GM20431 (cell line): ENCODE data around the gene CCDC141.

Experiments used
- in situ Hi-C: fragments of 300-500 bp; cut with MseI, MboI; formaldehyde crosslinking; loops from one replicate; pipeline ENCODE4 v1.15.0; 2020; ENCODE audit warnings: low sequenced_read_pairs; ENCODE audit not compliant: unreplicated experiment

CCDC141 gene

DNA sequence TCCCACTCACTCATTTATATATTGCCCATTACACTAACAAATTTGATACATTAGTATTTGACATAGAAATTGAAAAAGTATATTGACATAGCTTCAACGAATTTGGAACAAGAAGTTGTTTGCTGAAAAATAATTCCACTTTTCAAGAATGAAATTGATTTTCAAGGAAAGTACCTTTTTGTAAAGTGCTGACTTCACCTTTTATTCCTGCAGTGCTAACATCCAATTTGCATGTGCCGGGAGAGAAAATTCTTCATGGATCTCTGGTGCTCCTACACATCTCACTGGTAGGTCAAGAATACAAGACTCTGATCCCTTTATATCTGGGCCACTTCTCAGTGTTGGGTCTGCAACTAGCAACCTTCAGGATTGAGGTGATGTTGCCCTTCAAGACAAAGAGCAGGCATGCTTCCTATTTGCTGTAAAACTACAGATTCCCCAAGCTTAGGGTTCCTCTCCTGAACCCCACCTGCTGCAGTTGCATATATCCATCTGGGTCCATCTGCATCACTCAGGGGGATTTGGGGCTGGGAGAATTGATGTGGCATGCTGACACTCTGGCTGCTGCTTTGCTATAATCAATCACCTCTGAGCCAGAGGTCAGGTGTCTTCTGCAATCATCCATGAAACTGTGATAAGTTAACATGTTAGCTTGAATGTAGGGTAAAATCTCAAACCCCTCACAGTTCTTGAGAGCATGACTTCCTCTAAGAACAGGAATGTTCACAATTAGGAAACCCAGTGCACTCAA, 134.3 kb downstream of the CCDC141 start:
- in situ Hi-C loops = no loop called here

DNA sequence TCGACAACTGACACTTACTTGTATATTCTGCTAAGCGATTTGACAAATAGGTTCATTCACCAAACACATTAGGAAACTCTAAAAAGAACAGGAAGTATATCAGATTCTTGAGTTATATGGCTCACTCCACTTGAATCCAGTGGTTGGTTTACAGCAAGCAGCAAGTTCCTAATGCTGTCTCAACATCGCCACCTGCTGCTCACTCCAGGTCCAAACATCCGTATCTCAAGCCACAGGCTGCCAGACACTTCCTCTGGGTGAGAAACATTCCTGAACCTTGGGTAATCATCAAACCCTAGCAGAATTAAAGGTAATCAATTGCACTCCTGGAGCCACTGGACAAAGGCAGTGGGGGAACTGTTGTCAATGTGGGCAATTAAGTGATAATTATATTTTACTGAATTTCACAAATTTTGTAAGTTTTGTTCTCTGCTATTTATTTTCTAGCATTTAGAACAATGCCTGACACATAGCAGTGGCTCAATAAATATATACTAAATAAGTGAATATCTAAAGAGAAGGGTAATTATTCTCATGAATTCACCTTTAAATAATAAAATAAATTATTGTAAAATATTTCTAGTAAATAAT, 135.6 kb downstream of the CCDC141 start:
- in situ Hi-C loops = no loop called here

DNA sequence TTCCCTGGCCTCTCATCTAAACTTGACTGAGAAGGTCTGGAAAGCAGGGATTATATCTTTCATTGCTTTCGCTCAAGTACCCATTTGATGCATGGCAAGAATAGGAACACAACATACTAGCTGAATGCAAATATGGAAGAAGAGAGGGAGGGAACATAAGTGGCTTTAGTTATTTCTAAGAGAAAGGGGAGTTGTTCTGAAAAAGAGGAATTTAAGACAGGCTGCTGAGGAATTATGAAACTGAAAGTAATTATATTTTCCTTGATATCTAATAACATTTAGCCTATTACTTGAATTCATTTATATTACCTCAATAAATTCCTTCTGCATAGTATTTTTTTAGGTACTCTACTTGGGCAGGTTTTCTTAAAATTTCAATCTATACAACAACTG, 136.9 kb downstream of the CCDC141 start:
- in situ Hi-C loops = no loop called here

DNA sequence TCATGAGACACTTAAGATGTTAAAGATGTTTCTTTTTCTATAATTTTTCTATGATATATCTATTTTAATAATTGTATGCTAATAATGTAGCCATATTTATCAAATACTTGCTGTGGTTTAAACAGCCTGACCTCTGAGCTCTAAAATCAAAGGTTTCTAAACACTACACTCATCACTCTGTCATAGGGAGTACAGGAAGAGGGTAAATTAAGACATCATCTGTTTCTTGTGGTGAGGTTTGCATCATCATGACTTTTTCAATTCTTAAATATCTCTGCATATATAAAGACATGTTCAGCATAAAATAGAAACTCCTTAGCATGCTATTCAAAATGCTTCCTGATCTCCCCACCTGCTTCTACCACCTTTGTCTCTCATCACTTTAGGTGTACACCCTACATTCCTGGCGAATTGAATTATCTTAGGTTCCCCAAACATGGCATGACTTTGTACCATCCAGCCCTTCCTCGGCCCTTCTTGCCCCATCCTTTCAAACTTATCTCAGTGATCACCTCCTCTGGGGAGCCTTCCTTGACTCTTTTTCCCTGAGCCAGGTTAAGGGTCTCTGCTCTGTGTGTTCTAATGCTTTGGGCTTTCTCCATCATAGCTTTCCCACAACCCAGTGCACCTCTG, 137.4 kb downstream of the CCDC141 start:
- in situ Hi-C loops = no loop called here

DNA sequence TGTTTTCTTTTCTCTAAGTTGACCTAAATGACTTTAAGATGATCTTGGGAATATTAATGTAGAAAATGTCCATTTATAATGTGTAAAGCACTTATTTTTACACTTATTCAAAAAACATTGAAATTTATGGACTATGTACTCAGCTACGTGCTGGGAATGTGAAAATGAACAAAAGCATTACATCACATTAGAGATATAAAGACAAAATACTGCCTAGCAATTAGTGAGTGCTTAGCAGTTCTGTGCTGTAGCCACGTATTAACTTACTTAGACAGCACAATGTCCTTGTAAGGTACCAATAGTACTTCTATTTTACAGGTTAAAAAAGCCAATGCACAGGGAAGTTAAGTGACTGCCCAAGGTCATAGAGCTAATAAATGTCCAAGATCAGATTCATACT, 138.9 kb downstream of the CCDC141 start:
- in situ Hi-C loops = no loop called here

DNA sequence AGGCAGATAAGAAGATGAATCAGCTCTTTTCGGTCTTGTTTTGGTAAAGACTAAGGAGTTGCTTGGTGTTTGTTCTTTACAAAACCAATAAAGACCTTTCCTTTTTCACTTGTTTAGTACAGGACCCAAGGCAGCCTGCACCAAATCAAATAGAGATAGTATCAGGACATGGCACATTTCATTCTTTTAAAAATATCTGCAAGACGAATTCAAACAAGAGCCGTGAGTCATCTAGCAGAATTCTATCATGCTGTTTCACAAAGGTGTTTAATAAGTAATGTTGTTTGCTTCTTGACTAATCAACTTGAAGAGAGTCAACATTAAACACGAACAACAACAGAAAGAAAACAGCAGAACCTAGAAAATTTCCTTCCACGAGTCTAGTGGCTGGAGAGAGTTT, 139.9 kb downstream of the CCDC141 start:
- in situ Hi-C loops = no loop called here

DNA sequence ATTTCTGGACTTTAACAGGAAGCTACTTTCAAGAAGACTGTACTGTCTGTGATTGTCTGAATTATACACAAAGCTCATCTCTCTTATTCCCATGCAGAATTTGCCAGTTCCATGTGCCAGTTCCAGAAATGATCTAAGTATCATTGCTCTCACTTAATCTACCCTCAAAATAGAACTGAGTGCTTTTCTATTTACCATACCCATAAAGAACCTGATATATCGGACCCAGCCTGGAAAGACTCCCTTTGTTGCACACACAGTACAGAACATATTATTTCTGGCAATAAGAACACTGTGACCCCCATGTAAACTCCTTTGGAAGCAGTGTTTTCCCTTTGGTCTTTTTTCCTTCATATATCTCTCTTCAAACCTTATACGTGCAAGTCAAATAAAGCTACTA, 140.4 kb downstream of the CCDC141 start:
- in situ Hi-C loops = no loop called here

DNA sequence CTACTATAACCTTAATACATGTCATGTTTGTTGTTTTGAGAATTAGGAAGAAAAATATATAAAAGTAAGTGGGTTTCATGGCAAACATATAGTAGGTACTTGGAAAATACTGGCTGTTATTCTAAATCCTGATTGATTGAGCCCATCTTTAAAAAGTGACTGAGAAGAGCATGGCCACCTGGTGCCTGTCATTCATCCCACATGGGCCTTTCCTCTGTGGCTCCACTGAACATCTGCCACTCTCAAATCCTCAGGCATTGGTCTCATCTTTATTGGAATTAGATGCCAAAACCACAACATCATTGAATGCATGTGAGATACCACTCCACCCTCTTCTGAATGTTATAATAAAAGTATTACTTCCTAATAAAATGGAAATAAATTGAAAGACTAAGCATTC, 141.1 kb downstream of the CCDC141 start:
- in situ Hi-C loops = no loop called here

DNA sequence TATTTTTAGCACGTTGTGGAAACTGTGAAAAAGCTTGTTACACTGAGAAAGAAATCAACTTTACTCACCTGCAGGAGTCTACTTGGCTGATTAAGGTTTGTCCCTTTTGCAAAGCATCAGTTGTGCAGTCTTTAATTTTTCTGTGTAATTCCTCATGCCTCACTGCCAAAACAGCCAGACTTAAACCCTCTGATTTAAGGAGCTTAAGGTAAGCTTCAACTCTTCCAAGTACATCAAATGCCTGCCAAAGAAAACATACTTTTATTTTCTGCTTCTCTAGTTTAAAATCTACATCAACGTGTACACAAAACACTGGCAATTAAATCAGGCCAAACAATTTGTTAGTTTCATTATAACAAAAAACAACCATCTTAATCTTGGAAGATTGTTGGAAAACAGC, 144.7 kb downstream of the CCDC141 start:
- in situ Hi-C loops = no loop called here

DNA sequence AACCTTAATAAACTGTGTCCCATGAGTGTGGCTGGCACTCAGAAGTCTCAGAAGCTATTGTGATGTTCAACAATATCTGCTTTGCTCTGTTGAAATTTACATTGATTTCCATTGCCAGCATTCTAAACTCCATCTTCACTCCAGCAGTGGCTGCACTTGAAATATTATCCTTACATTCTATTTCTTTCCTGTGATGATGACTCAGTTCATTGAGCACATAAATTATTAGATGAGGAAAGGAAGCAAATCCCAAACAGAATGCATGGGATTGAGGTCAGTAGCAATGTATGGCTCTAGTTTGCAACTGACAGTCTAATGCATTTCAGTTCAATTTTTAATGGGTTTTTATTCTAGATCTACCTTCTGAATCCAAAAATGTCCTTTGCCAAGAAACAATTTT, 150.3 kb downstream of the CCDC141 start:
- in situ Hi-C loops = loop anchor here (25.0 kb wide), 1 partner anchor 238 kb away; no protein-coding TSS in a partner anchor

DNA sequence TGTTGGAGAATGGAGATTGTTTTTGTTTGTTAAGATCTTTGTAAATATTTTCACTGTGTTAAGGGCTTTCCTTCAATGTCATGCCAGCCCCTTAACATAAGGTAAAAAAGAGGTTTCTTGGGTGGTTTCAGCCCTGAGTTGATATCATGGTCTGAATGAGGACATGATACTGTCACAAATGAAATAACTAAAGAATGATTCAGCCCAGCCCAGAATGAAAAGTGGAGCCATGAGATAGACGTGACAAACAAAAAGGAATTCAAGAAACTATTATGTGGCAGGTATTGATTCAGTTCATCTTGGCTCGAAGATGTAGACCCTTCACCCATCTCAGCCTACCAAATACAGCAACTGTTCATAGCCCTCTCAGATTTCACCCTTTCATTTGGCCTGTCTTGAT, 154.1 kb downstream of the CCDC141 start:
- in situ Hi-C loops = loop anchor here (25.0 kb wide), 1 partner anchor 241 kb away; no protein-coding TSS in a partner anchor

DNA sequence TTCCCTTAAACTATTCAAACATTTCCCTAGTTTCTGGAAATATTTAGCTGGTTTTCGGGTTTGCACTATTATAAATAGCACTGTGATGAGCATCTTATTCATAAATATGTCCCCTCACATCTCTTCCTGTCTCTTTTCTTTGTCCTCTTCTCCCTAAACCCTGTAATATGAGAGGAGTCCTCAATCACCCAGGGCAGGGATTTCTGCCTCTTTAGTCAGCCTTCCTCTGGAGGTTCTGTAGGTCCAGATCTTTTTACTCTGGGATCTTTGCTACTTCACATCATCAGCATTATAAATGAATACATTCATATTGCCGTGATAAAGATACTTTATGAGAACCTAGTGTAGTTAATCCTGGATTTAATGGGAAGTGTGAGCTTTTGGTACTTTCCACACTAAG, 154.8 kb downstream of the CCDC141 start:
- in situ Hi-C loops = loop anchor here (25.0 kb wide), 1 partner anchor 242 kb away; no protein-coding TSS in a partner anchor

DNA sequence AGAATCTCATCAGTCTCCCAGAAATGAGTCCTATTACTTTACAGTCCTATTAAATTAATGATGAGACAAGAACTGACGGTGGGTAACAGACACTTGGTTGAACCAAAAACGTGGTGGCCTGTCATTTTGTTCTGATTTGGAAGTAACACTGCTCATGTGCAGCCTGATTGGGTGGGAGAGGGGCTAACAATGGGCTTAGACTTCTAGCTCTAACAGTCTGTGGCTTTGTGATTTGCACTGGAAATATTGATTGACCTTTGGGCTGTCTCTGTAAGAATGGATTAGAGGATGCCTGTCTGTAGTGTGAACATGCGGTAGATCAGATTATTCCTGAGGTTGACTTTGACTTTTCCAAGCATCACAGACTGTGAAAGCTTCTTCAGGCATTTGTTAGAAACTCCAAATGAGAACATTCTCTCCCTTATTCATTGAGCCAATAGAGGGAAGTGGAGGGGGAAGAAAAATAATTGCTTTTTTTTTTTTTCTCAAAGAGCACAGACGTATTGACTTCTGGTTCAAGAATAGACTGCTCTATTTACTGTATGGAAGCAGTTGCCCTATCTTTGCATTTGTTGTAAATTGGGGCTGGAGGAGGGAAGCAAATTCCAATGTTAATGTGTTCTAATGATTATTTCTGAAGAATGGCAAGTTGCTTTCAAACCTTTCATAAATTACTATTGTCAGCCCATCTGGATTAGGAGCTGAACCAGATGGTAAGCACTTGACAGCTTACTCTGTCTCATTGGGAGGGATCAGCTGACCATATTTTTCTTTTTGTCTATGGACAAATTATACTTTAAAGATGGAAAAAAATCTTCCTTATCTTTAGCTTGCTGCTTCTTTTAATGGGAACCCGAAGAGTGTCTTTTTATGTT, 156.9 kb downstream of the CCDC141 start:
- in situ Hi-C loops = loop anchor here (25.0 kb wide), 1 partner anchor 244 kb away; no protein-coding TSS in a partner anchor

DNA sequence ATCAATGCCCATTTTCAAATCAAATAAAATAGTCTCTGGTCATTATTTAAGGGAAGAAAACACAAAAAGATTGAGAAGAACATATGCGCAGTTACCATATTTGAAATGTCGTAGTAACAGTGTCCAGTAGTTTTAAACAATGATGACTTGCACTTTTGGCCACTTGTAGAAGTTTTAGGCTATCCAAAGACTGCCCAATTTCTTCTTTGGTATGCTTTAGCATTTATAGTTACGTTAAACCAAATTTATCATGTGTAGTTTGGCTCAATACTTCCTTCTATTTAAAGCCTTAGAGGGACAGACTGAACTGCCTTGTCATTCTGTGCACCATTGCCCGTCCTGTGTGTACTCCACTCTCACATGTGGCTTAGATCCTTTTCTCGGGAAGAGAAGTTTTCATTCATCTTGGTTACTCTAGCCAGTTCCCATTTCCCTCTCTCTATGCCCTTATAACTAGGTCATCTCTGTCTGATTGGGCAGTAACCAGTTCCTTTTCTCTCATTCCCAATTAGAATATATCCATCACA, 157.9 kb downstream of the CCDC141 start:
- in situ Hi-C loops = loop anchor here (25.0 kb wide), 1 partner anchor 245 kb away; no protein-coding TSS in a partner anchor

DNA sequence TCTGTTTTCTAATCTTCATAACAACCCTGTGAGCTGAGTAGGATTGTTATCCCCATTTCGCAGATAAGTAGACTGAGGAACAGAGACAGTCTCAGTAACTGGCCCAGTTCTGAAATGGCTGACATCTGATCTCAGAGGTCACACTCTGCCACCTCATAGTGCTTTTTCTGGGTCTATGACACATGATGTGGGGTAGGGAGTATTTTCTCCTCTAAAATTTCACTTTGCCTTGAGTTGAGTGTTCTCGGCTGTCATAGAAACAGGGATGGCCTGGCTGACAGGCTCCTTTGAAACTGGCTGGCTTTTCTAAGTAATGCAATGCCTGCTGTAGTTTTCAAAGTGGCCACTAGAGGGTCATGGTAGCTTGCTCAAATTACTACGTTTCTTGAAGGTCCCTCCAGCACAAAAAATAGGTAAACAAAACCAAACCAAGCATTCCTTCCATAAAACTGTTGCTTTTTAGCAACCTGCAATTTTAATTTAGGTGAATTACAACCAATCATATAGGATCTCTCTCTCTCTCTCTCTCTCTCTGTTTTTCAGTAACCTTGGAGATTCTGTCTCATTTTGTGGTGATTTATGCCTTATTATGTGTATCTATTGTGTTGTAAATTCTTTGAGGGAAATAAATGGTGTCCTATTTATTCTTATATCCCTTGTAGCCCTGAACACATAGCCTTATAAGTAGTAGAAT, 158.5 kb downstream of the CCDC141 start:
- in situ Hi-C loops = loop anchor here (25.0 kb wide), 1 partner anchor 246 kb away; no protein-coding TSS in a partner anchor

DNA sequence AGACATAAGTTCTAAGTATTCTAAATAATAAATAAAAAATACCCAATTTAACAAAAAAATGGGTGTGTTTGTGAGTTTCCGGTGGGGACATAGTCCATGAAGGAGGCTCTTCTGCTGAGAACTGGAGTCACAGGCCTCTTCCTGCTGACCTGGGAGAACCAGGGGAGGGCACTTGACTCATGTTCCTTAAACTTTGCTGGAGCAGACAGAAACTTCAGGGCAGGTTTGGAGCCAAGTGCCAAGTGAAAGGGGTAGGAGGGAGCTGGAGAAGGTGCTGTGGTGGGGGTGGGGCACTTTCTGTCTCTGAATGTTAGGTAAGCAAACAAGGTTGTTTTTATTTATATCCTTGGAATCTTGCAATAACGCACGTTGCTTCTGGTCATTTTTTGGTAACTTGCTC, 163.9 kb downstream of the CCDC141 start:
- in situ Hi-C loops = loop anchor here (25.0 kb wide), 1 partner anchor 251 kb away; no protein-coding TSS in a partner anchor

DNA sequence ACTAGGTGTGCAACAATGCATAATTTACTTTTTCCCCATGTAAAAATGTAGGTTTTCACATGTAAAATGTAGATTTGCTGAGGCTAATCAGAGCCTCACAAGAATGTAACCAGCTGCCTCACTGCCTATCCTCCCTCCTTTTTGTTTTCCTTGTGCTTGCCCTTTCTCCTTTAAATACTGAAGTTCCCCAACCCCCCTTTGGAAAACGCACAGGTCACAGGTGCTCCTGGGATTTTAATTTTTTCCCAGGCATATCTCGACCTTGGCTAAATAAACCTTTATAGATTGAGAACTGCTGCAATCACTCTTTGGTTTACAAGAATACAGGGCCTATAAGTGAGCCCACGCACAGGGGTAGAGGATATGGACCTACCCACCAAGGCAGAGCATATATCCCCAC, 165.5 kb downstream of the CCDC141 start:
- in situ Hi-C loops = loop anchor here (25.0 kb wide), 1 partner anchor 253 kb away; no protein-coding TSS in a partner anchor

DNA sequence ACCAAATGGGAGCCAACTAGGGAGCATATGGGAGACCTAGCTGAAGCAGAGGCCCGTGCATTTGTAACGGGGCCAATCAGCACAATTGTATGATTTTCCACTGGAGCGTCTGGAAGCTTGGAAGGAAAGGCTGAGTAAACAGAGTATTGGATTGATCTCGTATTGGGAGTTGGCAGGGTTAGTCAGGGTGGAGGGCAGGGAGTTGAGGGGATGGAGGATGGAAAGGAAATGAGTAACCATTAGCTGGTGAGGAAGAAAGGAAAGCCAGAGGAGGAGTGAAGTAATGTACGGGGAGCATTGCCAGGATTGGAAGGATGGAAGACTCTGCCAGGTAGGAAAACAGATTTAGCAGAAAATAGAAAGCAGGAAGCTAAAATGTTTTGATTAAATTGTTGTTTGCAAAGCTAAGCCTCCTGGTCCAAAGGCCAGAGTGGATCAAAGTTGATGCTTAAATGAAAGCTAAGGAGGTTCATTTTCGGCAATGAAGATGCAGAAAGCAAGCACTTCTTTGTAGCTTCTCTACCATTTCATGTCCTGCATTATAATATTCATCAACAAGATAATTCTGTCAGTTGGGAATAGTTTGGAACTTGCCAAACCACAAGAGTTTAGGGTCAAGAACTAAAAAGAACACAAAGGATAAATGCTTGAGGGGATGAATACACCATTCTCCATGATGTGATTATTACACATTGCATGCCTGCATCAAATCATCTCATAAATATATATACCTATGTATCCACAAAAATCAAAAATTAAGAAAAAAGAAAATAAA, 167.1 kb downstream of the CCDC141 start:
- in situ Hi-C loops = loop anchor here (25.0 kb wide), 1 partner anchor 254 kb away; no protein-coding TSS in a partner anchor
